Hair follicle dermal papilla cell (primary cell): Measurements from ENCODE around the gene ZDHHC20. TPM values are rescaled to one million over a fixed set of nuclear protein-coding genes. Genes with fewer than 3 reads are reported as not detected.

Experiments
- small RNA-seq: library from RNA; depleted of rRNA; stranded (forward); fragments of <200 nt; gene quantifications from one replicate; pipeline ENCODE3, GENCODE V24; 2012
- total RNA-seq: library from RNA; depleted of rRNA; stranded (reverse); fragments of >200 nt; gene quantifications from 2 replicates; pipeline ENCODE4 v1.2.3, GENCODE V29; 2012

ZDHHC20 gene
- total RNA-seq, result 108 and 124 TPM in 2 replicates

DNA sequence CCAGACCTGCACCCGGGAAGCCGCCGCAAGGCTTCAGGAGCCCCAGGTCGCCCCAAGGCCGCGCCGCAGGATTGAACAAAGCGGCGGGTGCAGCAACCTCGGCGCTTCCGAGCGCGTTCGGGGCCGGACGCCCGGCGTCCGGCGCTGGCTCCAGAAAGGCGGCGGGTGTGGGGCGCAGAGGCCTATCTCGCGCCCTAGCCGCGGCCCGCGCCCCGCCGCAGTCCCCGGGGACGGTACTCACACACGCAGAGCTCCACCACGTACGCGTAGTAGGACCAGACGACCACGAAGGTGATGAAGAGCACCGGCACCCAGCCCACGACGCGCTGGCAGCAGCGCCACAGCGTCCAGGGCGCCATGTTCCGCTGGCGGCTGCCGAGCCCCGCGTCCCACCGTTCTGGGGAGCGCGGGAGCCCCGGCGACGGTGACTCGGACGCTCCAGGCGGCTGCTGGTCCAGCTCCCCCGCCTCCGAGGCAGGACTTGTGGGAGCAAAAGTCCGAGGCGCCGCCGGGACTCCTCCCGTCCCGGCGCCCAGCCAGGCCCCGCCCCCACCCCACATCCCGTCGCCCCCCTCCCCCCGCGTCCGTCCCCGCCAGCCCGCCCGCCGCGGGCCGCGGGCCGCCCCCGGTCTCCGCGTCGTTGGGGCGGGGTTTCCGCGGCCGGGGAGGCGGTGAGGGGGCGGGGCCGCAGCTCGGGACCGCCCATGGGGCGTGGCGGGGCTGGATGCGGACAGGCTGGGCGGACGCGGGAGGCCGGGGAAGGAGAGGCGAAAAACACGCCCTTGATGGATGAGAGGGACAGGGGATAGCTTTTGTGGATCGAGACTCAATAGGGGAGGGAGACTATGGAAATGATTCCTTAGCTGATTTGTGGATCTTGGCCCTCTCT is at the start of gene ZDHHC20:
TSS of gene ZDHHC20 (minus strand) at position 491 of the 889 bp plus-strand sequence. CDS start at position 359, 132 bp downstream.

Small RNAs within 50 kb of the gene (small RNA-seq; reads per million reads assigned to genes)
- gene RNA5SP25, result not detected

Other genes with a start within 250 kb of the ZDHHC20 start
- 27.7 and 33.9 TPM in 2 replicates for gene MICU2, start 144.9 kb upstream of the ZDHHC20 start, total RNA-seq
- not detected in 2 replicates for gene FGF9, start 211.8 kb upstream of the ZDHHC20 start, total RNA-seq